ENCODE data around the gene ZNF423.

DNA sequence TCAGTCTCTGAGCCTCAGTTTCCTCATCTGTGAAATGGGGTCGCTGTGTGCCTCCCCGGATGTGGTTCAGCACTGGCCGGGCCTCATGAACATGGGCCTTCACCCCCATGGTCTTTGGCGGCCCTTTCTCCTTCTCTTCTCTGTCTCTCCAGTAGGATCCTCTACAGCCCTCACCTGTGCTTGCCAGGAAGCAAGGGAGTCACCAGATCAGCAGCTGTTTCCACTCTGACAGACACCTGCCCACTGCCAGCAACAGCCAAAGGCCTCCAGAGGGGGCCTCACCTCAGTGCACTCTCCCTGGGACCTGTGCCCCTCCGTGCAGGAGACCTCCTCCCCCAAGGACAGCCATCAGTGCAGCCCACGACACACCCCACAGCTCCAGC is 392.9 kb downstream of the ZNF423 start:
- no peak for TF ChIP-seq EZH2 (IDR thresholded peaks at IDR 0.05; ENCODE audit: borderline replicate concordance, low read length)
- no peak for TF ChIP-seq CTCF (conservative IDR thresholded peaks at IDR 0.05 in 1 of 2, IDR thresholded peaks at IDR 0.05 in 1 of 2; ENCODE audit: extremely low read depth in 1 of 2, insufficient read depth in 1 of 2, low read depth in 1 of 2, low read length in 2 of 2)
